HepG2 (cell line): Measurements from ENCODE around the gene WSB1. TPM values are rescaled to one million over a fixed set of nuclear protein-coding genes. Genes with fewer than 3 reads are reported as not detected.
A peak's percentile ranks its signal among the peaks of the same experiment; 100 is the strongest.

Experiments
- ARID4A ChIP-seq: sonication (generic); formaldehyde crosslinking; IDR thresholded peaks from 2 replicates; pipeline ENCODE4 v1.5.0; 2020; ENCODE audit warnings: mild to moderate bottlenecking, missing genetic modification reagents, borderline replicate concordance
- ATF4 ChIP-seq, 2 experiments: fragments of 450-650 bp in 1 of 2; sonication (generic) in 1 of 2; formaldehyde crosslinking; IDR thresholded peaks; 2 replicates each; pipeline versions ENCODE4 v1.5.0 to v1.8.0; 2020 to 2022; ENCODE audit warnings: mild to moderate bottlenecking in 1 of 2, missing genetic modification reagents in 1 of 2
- CHD4 ChIP-seq: fragments of 200-600 bp; sonication (generic); IDR thresholded peaks from 2 replicates; pipeline ENCODE4 v1.7.0; 2017; ENCODE audit warnings: mild to moderate bottlenecking, low read length, borderline replicate concordance
- ERF ChIP-seq: IDR thresholded peaks from 2 replicates; pipeline ENCODE4 v1.6.1; 2018; ENCODE audit warnings: missing biosample characterization, missing genetic modification reagents
- FOXC1 ChIP-seq: sonication (generic); formaldehyde crosslinking; IDR thresholded peaks from 2 replicates; pipeline ENCODE4 v1.8.0; 2022; ENCODE audit warnings: mild to moderate bottlenecking, missing genetic modification reagents, borderline replicate concordance
- FOXK2 ChIP-seq: fragments of 450-650 bp; IDR thresholded peaks from 2 replicates; pipeline ENCODE4 v1.6.1; 2016
- GABPB1 ChIP-seq: IDR thresholded peaks from 2 replicates; pipeline ENCODE4 v1.6.1; 2016; ENCODE audit warnings: mild to moderate bottlenecking, missing genetic modification reagents, moderate library complexity, missing compliant biosample characterization
- HDAC2 ChIP-seq: sonication (generic); formaldehyde crosslinking; IDR thresholded peaks from 2 replicates; pipeline ENCODE4 v1.4.0; 2020; ENCODE audit warnings: missing genetic modification reagents
- HDAC6 ChIP-seq: fragments of 200-600 bp; sonication (generic); IDR thresholded peaks from 2 replicates; pipeline ENCODE4 v1.7.0; 2017; ENCODE audit warnings: mild to moderate bottlenecking, antibody characterized with exemption, low read length, low read depth
- PPARG ChIP-seq: conservative IDR thresholded peaks from 2 replicates; pipeline ENCODE4 v1.6.1; 2016; ENCODE audit warnings: missing biosample characterization, missing genetic modification reagents
- STAG1 ChIP-seq: sonication (generic); formaldehyde crosslinking; IDR thresholded peaks from 2 replicates; pipeline ENCODE4 v1.4.0; 2020; ENCODE audit warnings: missing genetic modification reagents
- TFDP1 ChIP-seq: IDR thresholded peaks from 2 replicates; pipeline ENCODE4 v1.6.1; 2016; ENCODE audit warnings: missing compliant biosample characterization, missing genetic modification reagents, borderline replicate concordance
- YEATS2 ChIP-seq: sonication (generic); formaldehyde crosslinking; IDR thresholded peaks from 2 replicates; pipeline ENCODE4 v1.4.0; 2020; ENCODE audit warnings: missing genetic modification reagents, borderline replicate concordance
- ZNF839 ChIP-seq: sonication (generic); formaldehyde crosslinking; IDR thresholded peaks from 2 replicates; pipeline ENCODE4 v1.4.0; 2020; ENCODE audit warnings: missing genetic modification reagents, mild to moderate bottlenecking, borderline replicate concordance
- polyA plus RNA-seq, 8 experiments: library from polyadenylated mRNA; depleted of rRNA in 3 of 8; stranded (reverse) in 7 of 8; unstranded in 1 of 8; fragments of >200 nt; fragmentation: Illumina TruSeq in 4 of 8; extraction: Trizol in 4 of 8; gene quantifications; 2 replicates each; pipeline versions ENCODE4 v1.2.1 to v1.2.3, GENCODE V29; 2011 to 2016; ENCODE audit warnings: low read depth in 4 of 8, missing spikeins in 1 of 8, mixed read lengths in 1 of 8; ENCODE audit not compliant: insufficient read depth in 1 of 8
- total RNA-seq, 5 experiments: library from RNA; depleted of rRNA; stranded (reverse); fragments of >200 nt; fragmentation: Illumina TruSeq; extraction: Trizol; gene quantifications; 2 replicates each; pipeline ENCODE4 v1.2.3, GENCODE V29; 2016; ENCODE audit warnings: low read depth in 1 of 5
- TF ChIP-seq, protein P1 (sequence below): sonication (generic); formaldehyde crosslinking; IDR thresholded peaks from 2 replicates; pipeline ENCODE4 v1.4.0; 2020; ENCODE audit warnings: missing genetic modification reagents, borderline replicate concordance
- TF ChIP-seq, protein P2 (sequence below): sonication (generic); formaldehyde crosslinking; IDR thresholded peaks from 2 replicates; pipeline ENCODE4 v1.4.0; 2020; ENCODE audit warnings: missing genetic modification reagents; ENCODE audit errors: not compliant biosample characterization

WSB1 gene
- total and polyA plus RNA-seq, 2 of the 13 experiments (the other 11 are each of a cell fraction or from before 2014, with no cell fraction given), result 81.3 to 294 TPM

- TF ChIP-seq, protein P1, sequence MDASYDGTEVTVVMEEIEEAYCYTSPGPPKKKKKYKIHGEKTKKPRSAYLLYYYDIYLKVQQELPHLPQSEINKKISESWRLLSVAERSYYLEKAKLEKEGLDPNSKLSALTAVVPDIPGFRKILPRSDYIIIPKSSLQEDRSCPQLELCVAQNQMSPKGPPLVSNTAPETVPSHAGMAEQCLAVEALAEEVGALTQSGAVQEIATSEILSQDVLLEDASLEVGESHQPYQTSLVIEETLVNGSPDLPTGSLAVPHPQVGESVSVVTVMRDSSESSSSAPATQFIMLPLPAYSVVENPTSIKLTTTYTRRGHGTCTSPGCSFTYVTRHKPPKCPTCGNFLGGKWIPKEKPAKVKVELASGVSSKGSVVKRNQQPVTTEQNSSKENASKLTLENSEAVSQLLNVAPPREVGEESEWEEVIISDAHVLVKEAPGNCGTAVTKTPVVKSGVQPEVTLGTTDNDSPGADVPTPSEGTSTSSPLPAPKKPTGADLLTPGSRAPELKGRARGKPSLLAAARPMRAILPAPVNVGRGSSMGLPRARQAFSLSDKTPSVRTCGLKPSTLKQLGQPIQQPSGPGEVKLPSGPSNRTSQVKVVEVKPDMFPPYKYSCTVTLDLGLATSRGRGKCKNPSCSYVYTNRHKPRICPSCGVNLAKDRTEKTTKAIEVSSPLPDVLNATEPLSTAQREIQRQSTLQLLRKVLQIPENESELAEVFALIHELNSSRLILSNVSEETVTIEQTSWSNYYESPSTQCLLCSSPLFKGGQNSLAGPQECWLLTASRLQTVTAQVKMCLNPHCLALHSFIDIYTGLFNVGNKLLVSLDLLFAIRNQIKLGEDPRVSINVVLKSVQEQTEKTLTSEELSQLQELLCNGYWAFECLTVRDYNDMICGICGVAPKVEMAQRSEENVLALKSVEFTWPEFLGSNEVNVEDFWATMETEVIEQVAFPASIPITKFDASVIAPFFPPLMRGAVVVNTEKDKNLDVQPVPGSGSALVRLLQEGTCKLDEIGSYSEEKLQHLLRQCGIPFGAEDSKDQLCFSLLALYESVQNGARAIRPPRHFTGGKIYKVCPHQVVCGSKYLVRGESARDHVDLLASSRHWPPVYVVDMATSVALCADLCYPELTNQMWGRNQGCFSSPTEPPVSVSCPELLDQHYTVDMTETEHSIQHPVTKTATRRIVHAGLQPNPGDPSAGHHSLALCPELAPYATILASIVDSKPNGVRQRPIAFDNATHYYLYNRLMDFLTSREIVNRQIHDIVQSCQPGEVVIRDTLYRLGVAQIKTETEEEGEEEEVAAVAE (CRISPR knock-in tag), result peak; percentile 66; the same call in 1 of the 2 replicates
- TF ChIP-seq CHD4 (no peak), ZNF839 (CRISPR knock-in tag) (no peak), STAG1 (0 out of 2 replicates have a peak, but pooled peaks have one; percentile 13), ATF4 (CRISPR knock-in tag; IDR thresholded peaks at IDR 0.05) (peak in 1 of 2 experiments; percentile 57; a peak in 1 of 4 replicates), TFDP1 (CRISPR knock-in tag) (no peak), HDAC6 (no peak), ERF (CRISPR knock-in tag) (peak; percentile 60; the same call in 1 of the 2 replicates), FOXC1 (no peak), FOXK2 (0 out of 2 replicates have a peak, but pooled peaks have one; percentile 7), GABPB1 (0 out of 2 replicates have a peak, but pooled peaks have one; percentile 26), YEATS2 (CRISPR knock-in tag) (peak; percentile 66; the same call in 1 of the 2 replicates), PPARG (CRISPR knock-in tag) (peak; percentile 66), ARID4A (CRISPR knock-in tag) (no peak), HDAC2 (peak; percentile 58; the same call in 1 of the 2 replicates)
- TF ChIP-seq, protein P2, sequence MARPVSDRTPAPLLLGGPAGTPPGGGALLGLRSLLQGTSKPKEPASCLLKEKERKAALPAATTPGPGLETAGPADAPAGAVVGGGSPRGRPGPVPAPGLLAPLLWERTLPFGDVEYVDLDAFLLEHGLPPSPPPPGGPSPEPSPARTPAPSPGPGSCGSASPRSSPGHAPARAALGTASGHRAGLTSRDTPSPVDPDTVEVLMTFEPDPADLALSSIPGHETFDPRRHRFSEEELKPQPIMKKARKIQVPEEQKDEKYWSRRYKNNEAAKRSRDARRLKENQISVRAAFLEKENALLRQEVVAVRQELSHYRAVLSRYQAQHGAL (CRISPR knock-in tag), result no peak
Observed at GRCh38 chr17:27247071-27247957, 46.6 kb upstream of the WSB1 start (continued).
